ENCODE data around the gene IDH3A. TPM values are rescaled to one million over a fixed set of nuclear protein-coding genes. Genes with fewer than 3 reads are reported as not detected.

IDH3A gene
- total and polyA plus RNA-seq, 9 of the 15 experiments (the other 6 are each of a cell fraction or from before 2014, with no cell fraction given), result 37.4 to 249 (median 107) TPM

DNA sequence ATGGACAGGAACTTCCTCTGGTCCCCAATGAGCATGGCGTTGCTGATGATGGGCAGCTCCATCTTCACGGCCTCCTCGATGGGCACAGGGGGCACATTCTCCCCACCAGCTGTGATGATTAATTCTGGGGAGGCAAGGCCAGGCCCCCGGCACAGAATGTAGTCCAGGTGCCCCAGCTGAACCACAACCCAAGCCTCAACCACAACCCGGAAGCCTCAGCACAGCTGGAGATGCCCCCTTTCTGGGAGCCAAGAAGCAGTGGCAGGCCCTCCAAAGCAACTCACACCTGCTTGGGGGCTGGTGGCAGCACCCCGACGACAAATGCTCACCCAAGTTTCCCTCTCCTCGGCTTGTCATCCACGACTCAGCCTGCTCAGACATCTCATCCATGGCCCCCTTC is 25.2 kb downstream of the IDH3A start:
- DNase-seq (ENCODE audit: extremely low read depth in 1 of 4, low spot score in 3 of 4), result no peak
- in situ Hi-C loops (cut with MboI), result no loop called here

More for the DNA sequence above, 25.2 kb downstream of the IDH3A start:
- Histone ChIP-seq H3K27ac (ENCODE audit: extremely low read depth, low read depth, low read length) (no peak overlapping the region), H4K20me1 (replicated peaks; ENCODE audit: control insufficient read depth, insufficient read depth, low read length) (0 out of 2 replicates have a peak, but pooled peaks cover 4% of the 10 kb centered on the region), H3K4me1 (replicated peaks in 1 of 2; ENCODE audit: control insufficient read depth in 2 of 2, insufficient read depth in 2 of 2, low read length in 2 of 2) (peaks cover 3 to 18% of the 10 kb centered on the region in 2 experiments; a peak in 3 of 5 replicates), H3K79me2 (ENCODE audit: control insufficient read depth, insufficient read depth, low read length) (no peaks in the 10 kb centered on the region), H3K9me3 (replicated peaks; ENCODE audit: control insufficient read depth, insufficient read depth, low read depth, low read length) (no peaks in the 10 kb centered on the region), H3K9ac (ENCODE audit: insufficient read depth in 1 of 2, low read depth in 2 of 2, low read length in 2 of 2) (no peak overlapping the region), H2AFZ (ENCODE audit: low read depth, low read length) (no peak overlapping the region), H3K27me3 (ENCODE audit: control insufficient read depth in 2 of 2, insufficient read depth in 2 of 2, low read length in 2 of 2) (peaks cover 0 to 7% of the 10 kb centered on the region in 2 experiments; a peak in 2 of 5 replicates), H3K4me2 (ENCODE audit: insufficient read depth, low read length) (no peak overlapping the region), H3K36me3 (ENCODE audit: control insufficient read depth, insufficient read depth, low read length) (peaks cover 29% of the 10 kb centered on the region; the same call in 2 of the 3 replicates), H3K9me1 (ENCODE audit: control insufficient read depth, insufficient read depth, low read length) (no peaks in the 10 kb centered on the region), H3K4me3 (no peak overlapping the region)
- FAIRE-seq (no peak), ATAC-seq (no peak)
- WGBS (ENCODE audit: insufficient coverage, low coverage, missing lambda C conversion rate), result 44% methylated on average over 6 of the region's 9 CpGs
- ChIA-PET CTCF (ENCODE audit: low intra/inter-chr PET ratio) (no interaction called here), POLR2A (interaction anchor here (0.6 kb wide), 1 partner anchor 123 kb away, joined by 3 read pairs; no protein-coding TSS in a partner anchor)
- no peak for TF ChIP-seq NR2C1 (IDR thresholded peaks at IDR 0.05)
- no peak for TF ChIP-seq NR2C1 (tag; IDR thresholded peaks at IDR 0.05)
- TF ChIP-seq ZNF586 (CRISPR knock-in tag; conservative IDR thresholded peaks at IDR 0.05), result no peak
- TF ChIP-seq, protein P1, sequence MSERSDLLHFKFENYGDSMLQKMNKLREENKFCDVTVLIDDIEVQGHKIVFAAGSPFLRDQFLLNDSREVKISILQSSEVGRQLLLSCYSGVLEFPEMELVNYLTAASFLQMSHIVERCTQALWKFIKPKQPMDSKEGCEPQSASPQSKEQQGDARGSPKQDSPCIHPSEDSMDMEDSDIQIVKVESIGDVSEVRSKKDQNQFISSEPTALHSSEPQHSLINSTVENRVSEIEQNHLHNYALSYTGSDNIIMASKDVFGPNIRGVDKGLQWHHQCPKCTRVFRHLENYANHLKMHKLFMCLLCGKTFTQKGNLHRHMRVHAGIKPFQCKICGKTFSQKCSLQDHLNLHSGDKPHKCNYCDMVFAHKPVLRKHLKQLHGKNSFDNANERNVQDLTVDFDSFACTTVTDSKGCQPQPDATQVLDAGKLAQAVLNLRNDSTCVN (CRISPR knock-in tag; IDR thresholded peaks at IDR 0.05), result no peak
- no peak for TF ChIP-seq ILF3 (IDR thresholded peaks at IDR 0.05; ENCODE audit: borderline replicate concordance)
- no peak for TF ChIP-seq ZNF644 (tag; IDR thresholded peaks at IDR 0.05; ENCODE audit: low read depth)
- TF ChIP-seq ZNF384 (IDR thresholded peaks at IDR 0.05; ENCODE audit: low read depth, low read length), result no peak
- TF ChIP-seq, protein P2, sequence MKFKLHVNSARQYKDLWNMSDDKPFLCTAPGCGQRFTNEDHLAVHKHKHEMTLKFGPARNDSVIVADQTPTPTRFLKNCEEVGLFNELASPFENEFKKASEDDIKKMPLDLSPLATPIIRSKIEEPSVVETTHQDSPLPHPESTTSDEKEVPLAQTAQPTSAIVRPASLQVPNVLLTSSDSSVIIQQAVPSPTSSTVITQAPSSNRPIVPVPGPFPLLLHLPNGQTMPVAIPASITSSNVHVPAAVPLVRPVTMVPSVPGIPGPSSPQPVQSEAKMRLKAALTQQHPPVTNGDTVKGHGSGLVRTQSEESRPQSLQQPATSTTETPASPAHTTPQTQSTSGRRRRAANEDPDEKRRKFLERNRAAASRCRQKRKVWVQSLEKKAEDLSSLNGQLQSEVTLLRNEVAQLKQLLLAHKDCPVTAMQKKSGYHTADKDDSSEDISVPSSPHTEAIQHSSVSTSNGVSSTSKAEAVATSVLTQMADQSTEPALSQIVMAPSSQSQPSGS (CRISPR knock-in tag; IDR thresholded peaks at IDR 0.05), result no peak
- intact Hi-C loops (cut with micrococcal nuclease), result no loop called here
- no TSS peak for BruUV-seq (replicated peaks)
